ENCODE measurements around the gene SLC38A8. TPM values are rescaled to one million over a fixed set of nuclear protein-coding genes. Genes with fewer than 3 reads are reported as not detected.

SLC38A8 gene
- total and polyA plus RNA-seq, 4 donors, result 0.08 to 1.0 (median 0.32) TPM

- Histone ChIP-seq H3K9me3 (ENCODE audit: control insufficient read depth in 4 of 4, low read length in 3 of 4) (no peaks in the 10 kb centered on the region), H3K9ac (ENCODE audit: low read depth in 1 of 2, low read length in 2 of 2) (no peak overlapping the region), H3K4me3 (ENCODE audit: low read depth in 1 of 3, low read length in 3 of 3) (no peak overlapping the region), H3K27me3 (ENCODE audit: control insufficient read depth in 4 of 4, insufficient read depth in 4 of 4, low read length in 3 of 4) (no peaks in the 10 kb centered on the region), H3K4me1 (ENCODE audit: control insufficient read depth in 4 of 4, insufficient read depth in 4 of 4, low read length in 3 of 4) (no peaks in the 10 kb centered on the region), H3K36me3 (ENCODE audit: control insufficient read depth in 4 of 4, insufficient read depth in 3 of 4, low read depth in 1 of 4, low read length in 3 of 4) (peaks cover 13 to 89% (median 61%) of the 10 kb centered on the region in 4 donors), H3K27ac (ENCODE audit: low read depth in 1 of 2, low read length in 2 of 2) (no peak overlapping the region)
- DNase-seq (ENCODE audit: low spot score), result no peak
- TF ChIP-seq NR2F2 (IDR thresholded peaks at IDR 0.05), result no peak
- TF ChIP-seq GABPA (IDR thresholded peaks at IDR 0.05 in 1 of 2, conservative IDR thresholded peaks at IDR 0.05 in 1 of 2), result no peak
- no peak for TF ChIP-seq HNF4G (IDR thresholded peaks at IDR 0.05)
- no peak for TF ChIP-seq ATF3 (IDR thresholded peaks at IDR 0.05)
- no peak for TF ChIP-seq REST (IDR thresholded peaks at IDR 0.05)
- no peak for TF ChIP-seq YY1 (IDR thresholded peaks at IDR 0.05)
- no peak for TF ChIP-seq CTCF (IDR thresholded peaks at IDR 0.05; ENCODE audit: low read depth, low read length, missing input control)
- TF ChIP-seq ZBTB33 (IDR thresholded peaks at IDR 0.05), result no peak
- TF ChIP-seq JUND (IDR thresholded peaks at IDR 0.05), result no peak
- TF ChIP-seq EGR1 (IDR thresholded peaks at IDR 0.05; ENCODE audit: low read depth in 2 of 2), result no peak
- no peak for TF ChIP-seq FOXA1 (IDR thresholded peaks at IDR 0.05)
- 97% methylated on average over 8 of the region's 8 CpGs for WGBS
These were observed 25.4 kb upstream of the SLC38A8 start for GRCh38 chr16:84068041-84068440.

- Histone ChIP-seq H3K9ac (ENCODE audit: low read depth in 1 of 2, low read length in 2 of 2) (no peak overlapping the region), H3K4me3 (ENCODE audit: low read depth in 1 of 3, low read length in 3 of 3) (no peak overlapping the region), H3K9me3 (ENCODE audit: control insufficient read depth in 4 of 4, low read length in 3 of 4) (no peaks in the 10 kb centered on the region), H3K27me3 (ENCODE audit: control insufficient read depth in 4 of 4, insufficient read depth in 4 of 4, low read length in 3 of 4) (no peaks in the 10 kb centered on the region), H3K27ac (ENCODE audit: low read depth in 1 of 2, low read length in 2 of 2) (no peak overlapping the region), H3K4me1 (ENCODE audit: control insufficient read depth in 4 of 4, insufficient read depth in 4 of 4, low read length in 3 of 4) (no peaks in the 10 kb centered on the region), H3K36me3 (ENCODE audit: control insufficient read depth in 4 of 4, insufficient read depth in 3 of 4, low read depth in 1 of 4, low read length in 3 of 4) (peaks cover 13 to 88% (median 59%) of the 10 kb centered on the region in 4 donors)
- DNase-seq (ENCODE audit: low spot score), result no peak
- 93% methylated on average over 9 of the region's 9 CpGs for WGBS
- TF ChIP-seq MAX (IDR thresholded peaks at IDR 0.05) (no peak), YY1 (IDR thresholded peaks at IDR 0.05) (no peak), JUND (IDR thresholded peaks at IDR 0.05) (no peak), SP1 (IDR thresholded peaks at IDR 0.05) (no peak), FOXA2 (IDR thresholded peaks at IDR 0.05) (no peak), FOXA1 (IDR thresholded peaks at IDR 0.05) (no peak), RAD21 (IDR thresholded peaks at IDR 0.05) (no peak), HNF4A (conservative IDR thresholded peaks at IDR 0.05) (no peak), TAF1 (conservative IDR thresholded peaks at IDR 0.05) (no peak), GABPA (IDR thresholded peaks at IDR 0.05 in 1 of 2, conservative IDR thresholded peaks at IDR 0.05 in 1 of 2) (no peak), ATF3 (IDR thresholded peaks at IDR 0.05) (no peak), REST (IDR thresholded peaks at IDR 0.05) (no peak), RXRA (IDR thresholded peaks at IDR 0.05) (no peak), HNF4G (IDR thresholded peaks at IDR 0.05) (no peak), EGR1 (IDR thresholded peaks at IDR 0.05; ENCODE audit: low read depth in 2 of 2) (no peak)
These were observed 25.0 kb upstream of the SLC38A8 start for GRCh38 chr16:84067640-84068039.

Data from liver (tissue), 9 donors.